ENCODE measurements around the gene PPP1R15B. TPM values are rescaled to one million over a fixed set of nuclear protein-coding genes. Genes with fewer than 3 reads are reported as not detected.
A peak's percentile ranks its signal among the peaks of the same experiment; 100 is the strongest.

Gene PPP1R15B
- total and polyA plus RNA-seq, 4 experiments from 2014 or later: 17.9 to 81.1 (median 49.2) TPM

DNA sequence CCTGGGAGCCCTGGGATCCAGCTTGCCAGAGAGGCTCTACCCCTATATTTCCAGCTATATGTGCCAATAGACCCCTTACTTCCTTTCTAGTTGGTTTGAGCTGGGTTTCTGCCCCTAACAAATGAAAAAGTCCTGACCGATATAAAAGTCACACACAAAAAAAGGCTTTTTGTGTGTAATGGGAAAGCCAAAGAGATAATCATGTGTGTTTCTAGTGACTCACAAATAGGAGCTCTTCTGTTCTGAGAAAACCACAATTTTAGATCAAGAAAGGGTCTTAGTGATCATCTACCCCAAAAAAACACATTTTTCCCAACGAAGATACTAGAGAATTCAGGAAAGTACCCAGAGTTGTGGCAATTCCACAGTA is 28.9 kb downstream of the PPP1R15B start:
- Mint-ChIP-seq H3K9me3 (no peaks in the 10 kb centered on the region), H3K4me1 (peaks cover 9 to 13% (median 11%) of the 10 kb centered on the region in 4 donors), H3K36me3 (no peaks in the 10 kb centered on the region), H3K27me3 (peaks cover 8 to 13% of the 10 kb centered on the region in 2 donors), H3K4me3 (no peak overlapping the region), H3K27ac (no peak overlapping the region)
- DNase-seq: no peak
- H3K27me3 ChIP-seq (ENCODE audit: insufficient read depth, low read length): peaks cover 6% of the 10 kb centered on the region
- POLR2A ChIA-PET (ENCODE audit: partially characterized antibody): interaction anchor here (0.7 to 1.3 kb wide), 3 partner anchors 16 to 28 kb away, joined by 3 to 4 read pairs (median 3); no protein-coding TSS in a partner anchor
- intact Hi-C loops (cut with micrococcal nuclease): loop anchor here (2.0 kb wide), 1 partner anchor 16 kb away; no protein-coding TSS in a partner anchor
- no peak overlapping the region for H3K27ac ChIP-seq (ENCODE audit: low read depth, low read length)
- CTCF ChIA-PET (ENCODE audit: partially characterized antibody): interaction anchor here (1.3 to 7.6 kb wide), 4 partner anchors 16 to 424 kb away, joined by 3 to 59 read pairs (median 9); no protein-coding TSS in a partner anchor
- peak overlapping the region; percentile 15 to 30 for H3K4me3 ChIP-seq (ENCODE audit: low read length in 2 of 2)
- H3K36me3 ChIP-seq (ENCODE audit: insufficient read depth, low read length): no peaks in the 10 kb centered on the region
- H3K4me1 ChIP-seq (ENCODE audit: insufficient read depth, low read length): peaks cover 6% of the 10 kb centered on the region
- H3K9me3 ChIP-seq (ENCODE audit: control insufficient read depth in 1 of 2, low read length in 2 of 2): no peaks in the 10 kb centered on the region

DNA sequence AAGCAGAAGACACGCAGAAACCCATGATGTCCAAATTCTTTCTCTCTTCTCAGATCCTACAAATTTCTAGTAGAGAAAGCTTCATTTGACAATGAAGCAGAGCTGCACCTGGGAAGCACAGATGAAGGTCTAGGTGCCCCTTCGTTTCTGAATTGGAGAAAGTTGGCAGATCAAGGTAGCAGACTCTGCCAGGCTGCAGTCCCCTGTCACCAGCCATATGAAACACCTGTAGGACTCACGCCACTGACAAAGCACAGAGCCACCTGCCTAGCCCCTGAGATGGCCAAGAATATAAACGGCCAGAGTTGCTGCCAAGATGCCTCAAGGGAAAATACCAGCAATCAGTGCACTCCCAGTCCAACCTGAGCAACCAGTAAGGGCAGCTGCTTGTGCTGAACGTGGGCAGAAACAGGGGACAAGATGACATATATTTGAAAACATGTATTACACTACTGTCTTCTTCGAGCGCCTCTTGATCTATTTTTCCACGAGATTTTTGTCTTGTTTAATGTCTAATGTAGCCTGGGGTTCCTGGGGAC is 31.3 kb downstream of the PPP1R15B start:
- H3K4me3 Mint-ChIP-seq: no peak overlapping the region
- H3K4me1 Mint-ChIP-seq: peaks cover 9 to 16% (median 11%) of the 10 kb centered on the region in 4 donors
- Histone ChIP-seq H3K9me3 (ENCODE audit: control insufficient read depth in 1 of 2, low read length in 2 of 2) (no peaks in the 10 kb centered on the region), H3K4me1 (ENCODE audit: insufficient read depth, low read length) (peaks cover 11% of the 10 kb centered on the region), H3K27ac (ENCODE audit: low read depth, low read length) (no peak overlapping the region), H3K27me3 (ENCODE audit: insufficient read depth, low read length) (peaks cover 26% of the 10 kb centered on the region), H3K4me3 (ENCODE audit: low read length in 2 of 2) (no peak overlapping the region), H3K36me3 (ENCODE audit: insufficient read depth, low read length) (no peaks in the 10 kb centered on the region)
- no peaks in the 10 kb centered on the region for H3K9me3 Mint-ChIP-seq
- no peak overlapping the region for H3K27ac Mint-ChIP-seq
- peaks cover 12 to 16% of the 10 kb centered on the region in 2 donors for H3K27me3 Mint-ChIP-seq
- ChIA-PET POLR2A (ENCODE audit: partially characterized antibody) (interaction anchor here (0.6 kb wide), 1 partner anchor 338 kb away, joined by 3 read pairs; no protein-coding TSS in a partner anchor), CTCF (ENCODE audit: partially characterized antibody) (interaction anchor here (1.1 to 7.6 kb wide), 4 partner anchors 11 to 426 kb away, joined by 3 to 59 read pairs (median 6); no protein-coding TSS in a partner anchor)
- H3K36me3 Mint-ChIP-seq: no peaks in the 10 kb centered on the region
- intact Hi-C loops (cut with micrococcal nuclease): no loop called here
- no peak for DNase-seq

- peak overlapping the region; percentile 51 to 63 for H3K4me3 ChIP-seq (ENCODE audit: low read length in 2 of 2)
- CTCF ChIA-PET (ENCODE audit: partially characterized antibody): interaction anchor here (1.1 to 7.6 kb wide), 3 partner anchors 15 to 249 kb away, joined by 3 to 59 read pairs (median 10); no protein-coding TSS in a partner anchor
- Mint-ChIP-seq H3K4me3 (peak overlapping the region; percentile 85 to 92 (median 88)), H3K4me1 (peaks cover 9 to 16% (median 11%) of the 10 kb centered on the region in 4 donors), H3K36me3 (no peaks in the 10 kb centered on the region), H3K27ac (peak overlapping the region in 3 of 7 donors; percentile 9 to 71 (median 51)), H3K9me3 (no peaks in the 10 kb centered on the region), H3K27me3 (peaks cover 12 to 16% of the 10 kb centered on the region in 2 donors)
- H3K27ac ChIP-seq (ENCODE audit: low read depth, low read length): no peak overlapping the region
- H3K36me3 ChIP-seq (ENCODE audit: insufficient read depth, low read length): no peaks in the 10 kb centered on the region
- intact Hi-C loops (cut with micrococcal nuclease): no loop called here
- H3K9me3 ChIP-seq (ENCODE audit: control insufficient read depth in 1 of 2, low read length in 2 of 2): no peaks in the 10 kb centered on the region
- DNase-seq: peak; percentile 40 to 60 (median 43)
- POLR2A ChIA-PET (ENCODE audit: partially characterized antibody): interaction anchor here (1.0 to 1.5 kb wide), 3 partner anchors 19 to 33 kb away, joined by 3 to 5 read pairs (median 3); partner anchors contain the start of gene PPP1R15B
- H3K27me3 ChIP-seq (ENCODE audit: insufficient read depth, low read length): peaks cover 26% of the 10 kb centered on the region
- H3K4me1 ChIP-seq (ENCODE audit: insufficient read depth, low read length): peaks cover 11% of the 10 kb centered on the region
Observed at GRCh38 chr1:204377800-204378668, 33.6 kb downstream of the PPP1R15B start.

- H3K4me3 Mint-ChIP-seq: peak overlapping the region; percentile 66 to 82 (median 74)
- H3K9me3 Mint-ChIP-seq: no peaks in the 10 kb centered on the region
- no peak for DNase-seq
- POLR2A ChIA-PET (ENCODE audit: partially characterized antibody): interaction anchor here (1.1 to 1.5 kb wide), 2 partner anchors 20 to 21 kb away, joined by 3 to 5 read pairs; no protein-coding TSS in a partner anchor
- no peaks in the 10 kb centered on the region for H3K36me3 ChIP-seq (ENCODE audit: insufficient read depth, low read length)
- peaks cover 12 to 16% of the 10 kb centered on the region in 2 donors for H3K27me3 Mint-ChIP-seq
- no peaks in the 10 kb centered on the region for H3K9me3 ChIP-seq (ENCODE audit: control insufficient read depth in 1 of 2, low read length in 2 of 2)
- H3K27ac ChIP-seq (ENCODE audit: low read depth, low read length): no peak overlapping the region
- peak overlapping the region in 1 of 7 donors; percentile 52 for H3K27ac Mint-ChIP-seq
- H3K4me1 ChIP-seq (ENCODE audit: insufficient read depth, low read length): peaks cover 11% of the 10 kb centered on the region
- H3K27me3 ChIP-seq (ENCODE audit: insufficient read depth, low read length): peaks cover 26% of the 10 kb centered on the region
- intact Hi-C loops (cut with micrococcal nuclease): no loop called here
- CTCF ChIA-PET (ENCODE audit: partially characterized antibody): interaction anchor here (1.0 to 7.6 kb wide), 3 partner anchors 14 to 22 kb away, joined by 3 to 59 read pairs (median 10); no protein-coding TSS in a partner anchor
- H3K4me1 Mint-ChIP-seq: peaks cover 9 to 16% (median 11%) of the 10 kb centered on the region in 4 donors
- H3K36me3 Mint-ChIP-seq: no peaks in the 10 kb centered on the region
- peak overlapping the region in 1 of 2 donors; percentile 51 for H3K4me3 ChIP-seq (ENCODE audit: low read length in 2 of 2)
Observed at GRCh38 chr1:204376919-204377799, 34.5 kb downstream of the PPP1R15B start.

GRCh38 chr1:204376465-204376864 is 35.2 kb downstream of the PPP1R15B start:
- peaks cover 7 to 14% (median 8%) of the 10 kb centered on the region in 4 donors for H3K4me1 Mint-ChIP-seq
- Histone ChIP-seq H3K4me3 (ENCODE audit: low read length in 2 of 2) (no peak overlapping the region), H3K27me3 (ENCODE audit: insufficient read depth, low read length) (peaks cover 26% of the 10 kb centered on the region), H3K4me1 (ENCODE audit: insufficient read depth, low read length) (peaks cover 11% of the 10 kb centered on the region), H3K27ac (ENCODE audit: low read depth, low read length) (no peak overlapping the region), H3K36me3 (ENCODE audit: insufficient read depth, low read length) (no peaks in the 10 kb centered on the region), H3K9me3 (ENCODE audit: control insufficient read depth in 1 of 2, low read length in 2 of 2) (no peaks in the 10 kb centered on the region)
- no peaks in the 10 kb centered on the region for H3K36me3 Mint-ChIP-seq
- POLR2A ChIA-PET (ENCODE audit: partially characterized antibody): no interaction called here
- no peaks in the 10 kb centered on the region for H3K9me3 Mint-ChIP-seq
- intact Hi-C loops (cut with micrococcal nuclease): no loop called here
- no peak for DNase-seq
- CTCF ChIA-PET (ENCODE audit: partially characterized antibody): interaction anchor here (1.0 to 7.6 kb wide), 2 partner anchors 13 to 23 kb away, joined by 3 to 59 read pairs; no protein-coding TSS in a partner anchor
- no peak overlapping the region for H3K27ac Mint-ChIP-seq
- peak overlapping the region in 3 of 8 donors; percentile 5 to 75 (median 73) for H3K4me3 Mint-ChIP-seq
- peaks cover 14 to 18% of the 10 kb centered on the region in 2 donors for H3K27me3 Mint-ChIP-seq

DNA sequence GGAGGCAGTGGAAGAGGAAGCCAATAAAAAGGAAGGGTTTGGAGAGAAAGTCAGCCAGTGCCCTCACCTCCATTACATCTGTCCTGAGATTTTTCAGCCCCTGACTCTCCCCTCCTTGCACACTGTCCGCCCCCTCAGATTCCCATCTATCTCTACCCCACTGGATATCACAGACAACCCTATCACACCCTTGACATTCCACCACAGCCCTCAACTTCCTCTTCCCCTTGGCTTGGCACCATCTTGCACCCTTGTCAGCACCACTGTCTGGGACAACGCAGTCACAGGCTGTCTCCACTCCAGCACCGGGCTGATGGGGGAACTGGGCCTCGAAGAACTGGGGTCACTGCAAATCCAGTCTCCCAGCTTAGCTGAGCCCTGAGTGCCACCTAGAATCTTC is 37.7 kb downstream of the PPP1R15B start:
- Histone ChIP-seq H3K9me3 (ENCODE audit: control insufficient read depth in 1 of 2, low read length in 2 of 2) (no peaks in the 10 kb centered on the region), H3K4me3 (ENCODE audit: low read length in 2 of 2) (no peak overlapping the region), H3K27me3 (ENCODE audit: insufficient read depth, low read length) (peaks cover 26% of the 10 kb centered on the region), H3K36me3 (ENCODE audit: insufficient read depth, low read length) (no peaks in the 10 kb centered on the region), H3K27ac (ENCODE audit: low read depth, low read length) (no peak overlapping the region), H3K4me1 (ENCODE audit: insufficient read depth, low read length) (peaks cover 11% of the 10 kb centered on the region)
- ChIA-PET CTCF (ENCODE audit: partially characterized antibody) (no interaction called here), POLR2A (ENCODE audit: partially characterized antibody) (no interaction called here)
- intact Hi-C loops (cut with micrococcal nuclease): no loop called here
- no peaks in the 10 kb centered on the region for H3K36me3 Mint-ChIP-seq
- no peaks in the 10 kb centered on the region for H3K9me3 Mint-ChIP-seq
- peaks cover 6 to 19% of the 10 kb centered on the region in 2 donors for H3K27me3 Mint-ChIP-seq
- peaks cover 7 to 12% (median 7%) of the 10 kb centered on the region in 4 donors for H3K4me1 Mint-ChIP-seq
- DNase-seq: no peak
- no peak overlapping the region for H3K27ac Mint-ChIP-seq
- no peak overlapping the region for H3K4me3 Mint-ChIP-seq

All from CD4-positive, alpha-beta memory T cell (primary cell).